ENCODE results near the gene TMC8. TPM values are rescaled to one million over a fixed set of nuclear protein-coding genes. Genes with fewer than 3 reads are reported as not detected.

The TMC8 gene
- total and polyA plus RNA-seq, 2 of the 8 experiments (the other 6 are each of a cell fraction or from before 2014, with no cell fraction given) = 1.00 to 2.8 TPM

DNA sequence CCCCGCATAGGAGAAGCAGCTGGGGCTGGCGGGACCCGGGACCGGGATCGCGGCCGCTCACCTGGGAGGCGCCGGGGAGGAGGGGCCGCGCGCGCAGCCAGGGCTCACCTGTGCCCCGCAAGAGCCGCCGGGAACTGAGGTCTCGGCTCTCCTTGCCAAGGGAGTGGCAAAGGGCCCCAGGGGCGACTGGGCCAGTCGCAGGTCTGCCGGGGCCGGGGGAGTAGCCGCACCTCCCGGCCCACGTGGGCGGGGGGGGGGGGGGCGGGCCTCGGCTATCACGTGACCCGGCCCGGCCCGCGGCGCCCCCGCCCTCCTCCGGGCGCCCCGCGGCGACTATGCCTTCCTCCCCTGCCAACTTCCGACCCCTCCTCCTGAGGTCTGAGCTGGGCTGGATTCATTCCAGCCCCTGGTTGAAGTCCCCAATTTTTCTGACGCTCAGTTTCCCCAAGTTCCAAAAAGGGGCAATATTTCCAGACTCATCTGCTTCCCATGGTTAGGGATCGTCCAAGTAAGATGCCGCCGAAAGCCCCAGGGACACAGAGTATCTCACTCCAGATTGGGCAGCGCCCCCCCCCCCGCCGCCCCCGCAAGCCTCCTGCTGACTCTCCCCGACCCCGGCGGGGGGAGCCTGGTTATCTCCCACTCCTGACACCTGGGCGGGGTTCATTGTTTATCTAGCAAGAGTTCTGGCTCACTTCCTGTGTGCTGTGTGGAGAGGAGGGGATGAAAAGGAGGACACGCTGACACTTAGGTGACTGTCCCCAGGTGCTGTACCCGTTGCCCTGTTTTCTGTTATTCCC lies 1.8 kb upstream of the TMC8 start, which contains the start of gene TMC6 (continued):
- TF ChIP-seq USF2 (IDR thresholded peaks at IDR 0.05; ENCODE audit: low read length) (peak; percentile 81), CHD2 (IDR thresholded peaks at IDR 0.05; ENCODE audit: low read length) (no peak), TAF7 (optimal IDR thresholded peaks at IDR 0.05; ENCODE audit: borderline replicate concordance, low read depth, low read length) (peak; percentile 85)

All from H1 (cell line).